ENCODE measurements around the gene NDUFS8. TPM values are rescaled to one million over a fixed set of nuclear protein-coding genes. Genes with fewer than 3 reads are reported as not detected.

The NDUFS8 gene
- total RNA-seq, 3 donors from 2014 or later (not counting 1 experiment from before 2014, with no cell fraction given), result 84.5 to 95.2 (median 90.7) TPM

DNA sequence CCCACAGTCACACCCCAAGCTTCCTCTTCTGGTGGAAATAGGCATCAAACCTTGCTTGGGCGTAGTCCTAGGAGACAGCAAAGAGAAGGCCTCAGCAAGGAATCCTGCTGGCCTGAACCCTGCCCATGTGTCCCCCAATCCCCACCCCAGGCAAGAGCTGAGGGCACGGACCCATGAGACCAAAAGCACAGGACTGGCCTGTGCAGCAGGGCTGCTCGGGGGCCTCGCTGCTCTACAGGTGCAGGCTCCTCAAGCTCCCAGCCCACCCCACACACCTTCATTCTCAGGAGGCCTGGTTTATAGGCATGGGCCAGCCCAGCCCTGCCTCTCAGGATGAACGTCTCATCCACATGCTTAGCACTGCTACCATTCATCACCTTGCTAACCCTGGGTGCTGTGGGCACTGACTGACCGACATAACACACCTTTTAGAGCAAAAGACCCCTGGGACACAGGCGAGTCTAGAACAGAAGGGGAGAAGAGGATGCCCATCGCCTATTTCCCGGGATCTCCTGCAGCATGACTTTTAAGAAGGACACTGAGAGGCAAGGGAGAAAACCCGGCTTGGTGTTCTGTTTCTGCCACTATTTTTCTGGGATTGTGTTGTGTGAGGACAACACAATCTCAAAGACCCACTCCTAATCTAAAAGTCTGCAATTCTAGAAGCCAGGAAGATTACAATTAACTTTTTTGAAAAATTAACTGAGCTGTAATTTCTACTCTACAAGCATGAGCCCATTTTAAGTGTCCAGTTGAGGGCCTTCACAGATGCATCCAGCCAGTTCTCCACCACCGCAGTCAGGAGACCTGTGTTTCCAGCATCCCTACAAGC lies 23.7 kb downstream of the NDUFS8 start:
- H3K4me1 Mint-ChIP-seq, result peaks cover 0 to 7% of the 10 kb centered on the region in 2 donors
- 91% methylated on average over 10 of the region's 11 CpGs for WGBS (ENCODE audit: insufficient coverage)
- H3K27me3 Mint-ChIP-seq (ENCODE audit: low read depth in 2 of 2), result no peaks in the 10 kb centered on the region
- intact Hi-C loops (cut with micrococcal nuclease), result no loop called here
- H3K9me3 Mint-ChIP-seq, result no peaks in the 10 kb centered on the region
- ATAC-seq, result peak in 1 of 3 donors; percentile 25
- no peak overlapping the region for H3K27ac ChIP-seq (ENCODE audit: low read length)
- H3K36me3 ChIP-seq (ENCODE audit: control insufficient read depth, insufficient read depth, low read length), result peaks cover 37% of the 10 kb centered on the region
- H3K4me3 ChIP-seq (ENCODE audit: low read length), result no peak overlapping the region
- H3K9me3 ChIP-seq (ENCODE audit: control insufficient read depth, insufficient read depth, low read length), result no peaks in the 10 kb centered on the region
- peak overlapping the region in 1 of 2 donors; percentile 66 for H3K27ac Mint-ChIP-seq
- DNase-seq, result no peak
- no peak overlapping the region for H3K4me3 Mint-ChIP-seq
- TF ChIP-seq, protein P1, sequence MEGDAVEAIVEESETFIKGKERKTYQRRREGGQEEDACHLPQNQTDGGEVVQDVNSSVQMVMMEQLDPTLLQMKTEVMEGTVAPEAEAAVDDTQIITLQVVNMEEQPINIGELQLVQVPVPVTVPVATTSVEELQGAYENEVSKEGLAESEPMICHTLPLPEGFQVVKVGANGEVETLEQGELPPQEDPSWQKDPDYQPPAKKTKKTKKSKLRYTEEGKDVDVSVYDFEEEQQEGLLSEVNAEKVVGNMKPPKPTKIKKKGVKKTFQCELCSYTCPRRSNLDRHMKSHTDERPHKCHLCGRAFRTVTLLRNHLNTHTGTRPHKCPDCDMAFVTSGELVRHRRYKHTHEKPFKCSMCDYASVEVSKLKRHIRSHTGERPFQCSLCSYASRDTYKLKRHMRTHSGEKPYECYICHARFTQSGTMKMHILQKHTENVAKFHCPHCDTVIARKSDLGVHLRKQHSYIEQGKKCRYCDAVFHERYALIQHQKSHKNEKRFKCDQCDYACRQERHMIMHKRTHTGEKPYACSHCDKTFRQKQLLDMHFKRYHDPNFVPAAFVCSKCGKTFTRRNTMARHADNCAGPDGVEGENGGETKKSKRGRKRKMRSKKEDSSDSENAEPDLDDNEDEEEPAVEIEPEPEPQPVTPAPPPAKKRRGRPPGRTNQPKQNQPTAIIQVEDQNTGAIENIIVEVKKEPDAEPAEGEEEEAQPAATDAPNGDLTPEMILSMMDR (IDR thresholded peaks at IDR 0.05), result no peak
- no peaks in the 10 kb centered on the region for H3K27me3 ChIP-seq (ENCODE audit: control insufficient read depth, insufficient read depth, low read length)
- H3K4me1 ChIP-seq (ENCODE audit: control insufficient read depth, insufficient read depth, low read length), result no peaks in the 10 kb centered on the region
- no peaks in the 10 kb centered on the region for H3K36me3 Mint-ChIP-seq

DNA sequence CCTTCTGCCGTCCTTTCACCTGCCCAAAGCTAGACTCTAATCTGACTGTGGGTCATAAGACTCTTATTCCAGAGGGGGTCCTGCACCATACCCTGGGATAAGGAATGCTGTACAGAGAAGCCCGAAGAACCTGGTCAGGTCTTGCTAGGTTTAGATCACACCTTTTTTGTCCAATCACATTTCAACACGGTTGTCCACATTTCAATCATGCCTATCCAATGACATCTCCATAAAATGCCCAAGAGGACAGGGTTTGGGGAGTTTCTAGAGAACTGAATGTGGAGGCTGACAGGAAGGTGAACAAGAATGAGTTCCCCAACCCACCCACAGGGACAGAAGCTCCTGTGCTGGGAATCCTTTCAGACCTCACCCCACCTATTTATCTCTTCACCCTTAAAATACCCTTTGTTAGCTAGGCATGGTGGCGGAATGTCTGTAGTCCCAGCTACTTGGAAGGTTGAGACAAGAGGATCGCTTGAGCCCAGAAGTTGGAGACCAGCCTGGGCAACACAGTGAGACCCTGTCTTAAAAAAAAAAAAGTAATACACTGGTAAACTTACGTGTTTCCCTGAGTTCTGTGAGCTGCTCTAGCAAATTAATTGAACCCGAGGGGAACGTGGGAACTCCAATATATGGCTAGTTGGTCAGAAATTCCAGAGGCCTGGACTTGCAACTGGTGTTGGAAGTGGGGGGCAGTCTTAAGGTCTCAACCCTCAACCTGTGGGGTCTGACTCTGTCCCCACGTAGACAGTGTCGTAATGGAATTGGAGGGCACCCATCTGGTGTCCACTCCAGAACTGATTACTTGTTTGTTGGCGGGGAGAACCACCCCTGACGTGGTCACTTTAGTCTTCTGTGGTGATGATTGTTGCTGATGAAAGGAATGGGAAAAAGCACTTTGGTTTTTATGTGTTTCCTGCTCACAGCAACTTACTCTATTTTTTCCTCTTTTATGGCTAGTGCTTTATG lies 26.1 kb downstream of the NDUFS8 start:
- no peak overlapping the region for H3K4me3 Mint-ChIP-seq
- Histone ChIP-seq H3K27me3 (ENCODE audit: control insufficient read depth, insufficient read depth, low read length) (no peaks in the 10 kb centered on the region), H3K4me3 (ENCODE audit: low read length) (no peak overlapping the region), H3K9me3 (ENCODE audit: control insufficient read depth, insufficient read depth, low read length) (no peaks in the 10 kb centered on the region), H3K4me1 (ENCODE audit: control insufficient read depth, insufficient read depth, low read length) (no peaks in the 10 kb centered on the region), H3K36me3 (ENCODE audit: control insufficient read depth, insufficient read depth, low read length) (peaks cover 16% of the 10 kb centered on the region), H3K27ac (ENCODE audit: low read length) (no peak overlapping the region)
- H3K27me3 Mint-ChIP-seq (ENCODE audit: low read depth in 2 of 2), result no peaks in the 10 kb centered on the region
- DNase-seq (no peak), ATAC-seq (no peak)
- intact Hi-C loops (cut with micrococcal nuclease), result no loop called here
- H3K36me3 Mint-ChIP-seq, result no peaks in the 10 kb centered on the region
- H3K9me3 Mint-ChIP-seq, result no peaks in the 10 kb centered on the region
- peaks cover 0 to 4% of the 10 kb centered on the region in 2 donors for H3K4me1 Mint-ChIP-seq
- 90% methylated on average over 11 of the region's 12 CpGs for WGBS (ENCODE audit: insufficient coverage)
- TF ChIP-seq, protein P1 (IDR thresholded peaks at IDR 0.05), result no peak
- H3K27ac Mint-ChIP-seq, result peak overlapping the region; percentile 16 to 42

DNA sequence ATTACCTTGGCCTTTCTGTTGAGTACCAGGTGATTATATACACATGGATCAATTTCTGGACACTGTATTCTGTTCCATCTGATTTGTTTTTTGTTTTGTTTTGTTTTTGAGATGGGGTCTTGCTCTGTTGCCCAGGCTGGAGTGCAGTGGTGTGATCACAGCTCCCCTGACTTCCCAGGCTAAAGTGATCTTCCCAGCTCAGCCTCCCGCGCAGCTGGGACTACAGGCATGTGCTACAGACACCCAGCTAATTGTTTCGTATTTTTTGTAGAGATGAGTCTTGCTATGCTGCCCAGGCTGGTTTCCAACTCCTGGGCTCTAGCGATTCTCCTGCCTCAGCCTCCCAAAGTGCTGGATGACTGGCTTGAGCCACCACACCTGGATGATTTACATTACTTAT lies 27.3 kb downstream of the NDUFS8 start:
- no peaks in the 10 kb centered on the region for H3K9me3 Mint-ChIP-seq
- H3K4me3 ChIP-seq (ENCODE audit: low read length), result no peak overlapping the region
- peaks cover 8% of the 10 kb centered on the region for H3K36me3 ChIP-seq (ENCODE audit: control insufficient read depth, insufficient read depth, low read length)
- no peaks in the 10 kb centered on the region for H3K4me1 ChIP-seq (ENCODE audit: control insufficient read depth, insufficient read depth, low read length)
- H3K4me1 Mint-ChIP-seq, result no peaks in the 10 kb centered on the region
- no peak overlapping the region for H3K27ac ChIP-seq (ENCODE audit: low read length)
- no peaks in the 10 kb centered on the region for H3K27me3 ChIP-seq (ENCODE audit: control insufficient read depth, insufficient read depth, low read length)
- WGBS (ENCODE audit: insufficient coverage), result 99% methylated on average over 4 of the region's 4 CpGs
- intact Hi-C loops (cut with micrococcal nuclease), result no loop called here
- H3K9me3 ChIP-seq (ENCODE audit: control insufficient read depth, insufficient read depth, low read length), result no peaks in the 10 kb centered on the region
- TF ChIP-seq, protein P1 (IDR thresholded peaks at IDR 0.05), result no peak
- DNase-seq (no peak), ATAC-seq (no peak)
- no peaks in the 10 kb centered on the region for H3K36me3 Mint-ChIP-seq
- no peaks in the 10 kb centered on the region for H3K27me3 Mint-ChIP-seq (ENCODE audit: low read depth in 2 of 2)
- H3K4me3 Mint-ChIP-seq, result no peak overlapping the region
- H3K27ac Mint-ChIP-seq, result no peak overlapping the region
